Measurements from ENCODE around the gene RAD51D. TPM values are rescaled to one million over a fixed set of nuclear protein-coding genes. Genes with fewer than 3 reads are reported as not detected.

The RAD51D gene
- total RNA-seq, 2 experiments from 2014 or later: 6.2 to 8.6 TPM

- H3K27me3 ChIP-seq (ENCODE audit: control insufficient read depth in 1 of 2, insufficient read depth in 2 of 2, low read length in 2 of 2): no peaks in the 10 kb centered on the region
- no peaks in the 10 kb centered on the region for H3K9me3 Mint-ChIP-seq
- no peaks in the 10 kb centered on the region for H3K9me3 ChIP-seq (ENCODE audit: control insufficient read depth in 1 of 2, insufficient read depth in 1 of 2, low read length in 2 of 2)
- peaks cover 16% of the 10 kb centered on the region for H3K36me3 Mint-ChIP-seq (ENCODE audit: low read depth)
- DNase-seq: peak in 10 of 14 experiments; percentile 11 to 91 (median 51)
- peak overlapping the region; percentile 92 for H3K27ac Mint-ChIP-seq
- ChIA-PET CTCF (interaction anchor here (1.6 to 2.9 kb wide), 3 partner anchors 12 to 38 kb away, joined by 3 to 11 read pairs (median 9); partner anchors contain the start of gene RFFL), POLR2A (interaction anchor here (0.6 to 7.5 kb wide), 20 partner anchors 8 to 713 kb away, joined by 3 to 77 read pairs (median 4); partner anchors contain the start of genes CCT6B, LIG3, PEX12 and RFFL)
- peak overlapping the region; percentile 1 for H3K4me3 ChIP-seq (ENCODE audit: low read length)
- ATAC-seq (ENCODE audit: poor library complexity): peak; percentile 83
- peak overlapping the region; percentile 78 to 85 for H3K27ac ChIP-seq (ENCODE audit: low read depth in 1 of 2, low read length in 2 of 2)
- H3K27me3 Mint-ChIP-seq: no peaks in the 10 kb centered on the region
- no peak for TF ChIP-seq CTCF (IDR thresholded peaks at IDR 0.05)
- intact Hi-C loops (cut with DNase I, micrococcal nuclease): loop anchor here (1.0 to 5.0 kb wide), 4 partner anchors 12 to 38 kb away; partner anchors contain the start of gene RFFL (in 1 of the 2)
- peak overlapping the region; percentile 69 for H3K4me3 Mint-ChIP-seq
- H3K36me3 ChIP-seq (ENCODE audit: insufficient read depth, low read length): no peaks in the 10 kb centered on the region
- H3K4me1 ChIP-seq (ENCODE audit: insufficient read depth, low read length): peaks cover 89% of the 10 kb centered on the region
- peaks cover 73% of the 10 kb centered on the region for H3K4me1 Mint-ChIP-seq (ENCODE audit: low read depth)
Measured at GRCh38 chr17:35051183-35051578, 68.5 kb downstream of the RAD51D start.

GRCh38 chr17:35050170-35050569 is 69.5 kb downstream of the RAD51D start:
- Histone ChIP-seq H3K4me1 (ENCODE audit: insufficient read depth, low read length) (peaks cover 93% of the 10 kb centered on the region), H3K36me3 (ENCODE audit: insufficient read depth, low read length) (no peaks in the 10 kb centered on the region), H3K4me3 (ENCODE audit: low read length) (no peak overlapping the region), H3K27me3 (ENCODE audit: control insufficient read depth in 1 of 2, insufficient read depth in 2 of 2, low read length in 2 of 2) (no peaks in the 10 kb centered on the region), H3K9me3 (ENCODE audit: control insufficient read depth in 1 of 2, insufficient read depth in 1 of 2, low read length in 2 of 2) (no peaks in the 10 kb centered on the region), H3K27ac (ENCODE audit: low read depth in 1 of 2, low read length in 2 of 2) (peak overlapping the region; percentile 78 to 85)
- DNase-seq (no peak), ATAC-seq (ENCODE audit: poor library complexity) (no peak)
- H3K4me3 Mint-ChIP-seq: no peak overlapping the region
- POLR2A ChIA-PET: interaction anchor here (0.7 to 7.5 kb wide), 9 partner anchors 11 to 487 kb away, joined by 3 to 77 read pairs (median 8); partner anchors contain the start of genes CCT6B, LIG3, RFFL and SLFN12L
- peak overlapping the region; percentile 91 for H3K27ac Mint-ChIP-seq
- peaks cover 12% of the 10 kb centered on the region for H3K36me3 Mint-ChIP-seq (ENCODE audit: low read depth)
- H3K27me3 Mint-ChIP-seq: no peaks in the 10 kb centered on the region
- peaks cover 77% of the 10 kb centered on the region for H3K4me1 Mint-ChIP-seq (ENCODE audit: low read depth)
- no peak for TF ChIP-seq CTCF (IDR thresholded peaks at IDR 0.05)
- intact Hi-C loops (cut with DNase I, micrococcal nuclease): loop anchor here in 1 of 2 experiments (5.0 kb wide), 1 partner anchor 37 kb away; no protein-coding TSS in a partner anchor
- CTCF ChIA-PET: interaction anchor here (1.6 to 3.1 kb wide), 3 partner anchors 14 to 39 kb away, joined by 3 to 11 read pairs (median 9); partner anchors contain the start of gene RFFL
- H3K9me3 Mint-ChIP-seq: no peaks in the 10 kb centered on the region

- DNase-seq: peak in 1 of 14 experiments; percentile 17
Measured at GRCh38 chr17:35048685-35049379, 70.8 kb downstream of the RAD51D start.

More at GRCh38 chr17:35048685-35049379, 70.8 kb downstream of the RAD51D start:
- Mint-ChIP-seq H3K4me3 (peak overlapping the region; percentile 52), H3K27ac (peak overlapping the region; percentile 91), H3K9me3 (no peaks in the 10 kb centered on the region), H3K4me1 (ENCODE audit: low read depth) (peaks cover 82% of the 10 kb centered on the region), H3K27me3 (no peaks in the 10 kb centered on the region), H3K36me3 (ENCODE audit: low read depth) (peaks cover 7% of the 10 kb centered on the region)
- H3K9me3 ChIP-seq (ENCODE audit: control insufficient read depth in 1 of 2, insufficient read depth in 1 of 2, low read length in 2 of 2): no peaks in the 10 kb centered on the region
- peak overlapping the region; percentile 42 to 68 for H3K27ac ChIP-seq (ENCODE audit: low read depth in 1 of 2, low read length in 2 of 2)
- H3K27me3 ChIP-seq (ENCODE audit: control insufficient read depth in 1 of 2, insufficient read depth in 2 of 2, low read length in 2 of 2): no peaks in the 10 kb centered on the region
- H3K4me1 ChIP-seq (ENCODE audit: insufficient read depth, low read length): peaks cover 94% of the 10 kb centered on the region
- no peak overlapping the region for H3K4me3 ChIP-seq (ENCODE audit: low read length)
- no peak for TF ChIP-seq CTCF (IDR thresholded peaks at IDR 0.05)
- intact Hi-C loops (cut with DNase I, micrococcal nuclease): no loop called here
- CTCF ChIA-PET: interaction anchor here (1.2 to 3.1 kb wide), 2 partner anchors 15 to 27 kb away, joined by 3 to 11 read pairs; partner anchors contain the start of gene RFFL
- no peaks in the 10 kb centered on the region for H3K36me3 ChIP-seq (ENCODE audit: insufficient read depth, low read length)
- no peak for ATAC-seq (ENCODE audit: poor library complexity)
- POLR2A ChIA-PET: interaction anchor here (0.7 to 7.5 kb wide), 6 partner anchors 13 to 69 kb away, joined by 3 to 77 read pairs (median 4); partner anchors contain the start of genes LIG3 and RFFL

Measured in CD4-positive, alpha-beta T cell (primary cell).